ENCODE data around the gene PTPRM.

Gene PTPRM

DNA sequence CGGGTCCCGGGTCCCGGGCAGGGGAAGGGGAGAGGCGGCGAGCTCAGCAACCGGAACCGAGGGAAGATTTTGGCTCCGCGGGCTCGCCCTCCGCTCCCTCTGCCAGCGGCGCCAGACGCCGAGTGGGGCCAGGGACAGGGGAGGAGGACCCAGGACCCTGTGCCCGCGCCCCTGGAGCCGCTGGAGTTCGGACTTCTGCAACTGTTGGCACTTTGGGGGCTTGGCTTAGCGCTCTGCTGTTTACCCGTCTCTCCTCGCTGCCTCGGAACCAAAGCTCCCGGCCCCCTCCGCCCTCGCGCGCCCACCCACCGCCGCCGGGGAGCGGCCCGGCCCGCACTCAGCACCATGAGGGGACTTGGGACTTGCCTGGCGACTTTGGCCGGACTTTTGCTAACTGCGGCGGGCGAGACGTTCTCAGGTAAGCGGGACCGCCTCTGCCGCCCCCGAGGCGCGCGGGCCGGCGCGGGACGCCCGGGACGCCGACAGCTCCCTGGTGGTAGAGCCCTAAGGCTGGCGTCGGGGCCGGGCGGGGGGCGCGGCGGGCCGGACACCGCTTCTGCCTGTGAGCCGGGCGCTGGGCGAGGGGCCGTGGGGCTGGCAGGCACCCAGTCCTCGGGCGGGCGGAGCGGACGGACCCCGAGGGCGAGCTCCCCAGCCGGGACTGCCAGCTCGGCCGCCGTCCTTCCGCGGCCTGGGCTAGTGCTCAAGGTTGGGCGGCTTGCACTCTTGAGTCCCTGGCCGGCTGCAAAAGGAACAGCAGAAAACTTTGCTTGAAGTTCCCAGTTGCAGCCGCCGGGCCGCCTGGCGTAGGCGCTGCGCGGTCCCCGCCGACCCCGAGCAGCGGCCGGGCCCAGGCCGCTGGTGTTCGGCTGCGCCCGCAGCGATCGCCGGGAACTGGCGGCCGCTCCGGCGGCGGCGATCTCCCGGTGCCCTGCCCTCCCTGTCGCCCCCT lies 634 bp downstream of the PTPRM start:
- FAIRE-seq: no peak

DNA sequence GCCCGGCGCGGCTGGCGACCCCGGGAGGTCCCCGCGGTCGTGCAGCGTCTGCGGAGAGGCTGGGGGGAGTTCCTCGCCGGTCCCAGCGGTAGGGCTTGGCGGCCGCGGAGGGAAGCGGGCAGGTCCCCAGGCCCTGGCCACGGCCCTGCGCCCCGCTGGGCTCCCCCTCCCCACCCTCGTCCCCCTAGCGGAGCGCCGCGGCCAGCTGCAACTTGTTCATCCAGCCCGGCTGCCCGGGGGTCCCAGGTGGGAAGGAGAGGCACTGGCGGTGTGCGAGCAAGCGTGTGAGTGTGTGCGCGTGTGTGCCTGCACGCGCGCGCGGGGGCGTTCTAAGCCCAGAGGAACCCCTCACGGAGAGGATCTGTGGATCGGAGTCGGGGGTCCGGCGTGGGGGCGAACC lies 1.3 kb downstream of the PTPRM start:
- FAIRE-seq: no peak

GRCh38 chr18:7571626-7572025 lies 4.5 kb downstream of the PTPRM start:
- FAIRE-seq: no peak

DNA sequence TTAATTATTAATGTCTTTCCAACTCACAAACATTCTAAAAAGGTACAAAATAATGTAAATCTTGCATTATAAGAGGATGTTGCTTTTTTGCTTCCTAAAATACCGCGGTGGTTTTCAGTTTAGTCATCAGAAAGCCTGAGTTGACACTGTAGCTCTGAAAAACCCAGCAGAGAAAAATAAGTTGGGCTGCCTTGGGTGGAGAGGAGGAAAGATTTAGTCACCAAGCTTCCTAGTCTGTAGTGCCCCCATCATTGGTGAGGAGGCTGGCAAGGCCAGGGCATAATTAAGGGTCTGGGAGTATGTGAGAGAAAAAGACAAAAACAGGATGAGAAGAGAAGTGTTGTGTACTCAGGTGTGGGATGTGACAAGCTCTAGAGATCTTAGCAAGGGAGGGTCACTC lies 5.7 kb downstream of the PTPRM start:
- FAIRE-seq: no peak

GRCh38 chr18:7575465-7576028 lies 8.4 kb downstream of the PTPRM start:
- FAIRE-seq: no peak

- FAIRE-seq: no peak
Observed at GRCh38 chr18:7576077-7576476, 9.0 kb downstream of the PTPRM start.

- no peak for FAIRE-seq
Observed at GRCh38 chr18:7576685-7577084, 9.6 kb downstream of the PTPRM start.

DNA sequence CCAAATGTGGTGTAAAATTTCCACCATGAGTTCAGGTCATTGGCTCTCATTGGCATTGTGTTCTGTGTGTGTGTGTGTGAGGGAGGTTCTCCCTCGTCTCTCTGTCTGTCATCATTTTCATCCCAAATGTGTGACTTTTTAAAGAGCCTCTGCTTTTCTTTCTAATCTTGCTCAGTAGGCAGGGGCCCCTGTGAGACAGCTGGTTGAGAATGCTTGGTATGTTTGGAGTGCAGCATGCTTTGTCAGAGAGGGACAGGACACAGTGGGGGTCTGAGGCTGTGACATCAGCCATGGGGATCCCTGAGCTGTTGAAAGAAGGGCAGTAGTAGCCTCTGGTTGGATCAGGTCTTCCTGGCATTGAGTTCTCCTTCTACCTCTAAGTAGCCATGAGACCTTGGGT lies 10.6 kb downstream of the PTPRM start:
- FAIRE-seq: no peak

- no peak for FAIRE-seq
Observed at GRCh38 chr18:7579176-7579917, 12.2 kb downstream of the PTPRM start.

- FAIRE-seq: no peak
Observed at GRCh38 chr18:7579918-7580542, 12.9 kb downstream of the PTPRM start.

GRCh38 chr18:7584646-7585275 lies 17.6 kb downstream of the PTPRM start:
- no peak for FAIRE-seq

DNA sequence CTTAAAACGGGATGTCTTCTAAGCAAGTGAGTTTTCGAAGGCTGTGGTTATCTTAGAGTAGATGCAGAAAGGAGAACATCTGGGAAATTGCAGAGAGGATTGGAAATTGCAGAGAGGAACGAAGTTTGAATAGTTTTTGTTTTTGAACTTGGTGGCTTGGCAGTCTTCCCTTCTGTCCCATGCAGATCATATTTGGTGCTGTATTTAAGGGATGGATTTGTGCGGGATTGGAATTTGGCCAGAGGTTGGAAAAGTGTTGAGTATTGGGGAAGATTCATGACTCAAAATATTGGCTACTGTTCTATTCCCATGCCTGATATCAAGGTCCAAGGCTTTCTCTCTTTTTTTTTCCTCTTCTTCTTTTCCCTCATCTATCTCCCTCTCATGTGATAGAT lies 18.2 kb downstream of the PTPRM start:
- no peak for FAIRE-seq

- no peak for FAIRE-seq
Observed at GRCh38 chr18:7586379-7586778, 19.3 kb downstream of the PTPRM start.

DNA sequence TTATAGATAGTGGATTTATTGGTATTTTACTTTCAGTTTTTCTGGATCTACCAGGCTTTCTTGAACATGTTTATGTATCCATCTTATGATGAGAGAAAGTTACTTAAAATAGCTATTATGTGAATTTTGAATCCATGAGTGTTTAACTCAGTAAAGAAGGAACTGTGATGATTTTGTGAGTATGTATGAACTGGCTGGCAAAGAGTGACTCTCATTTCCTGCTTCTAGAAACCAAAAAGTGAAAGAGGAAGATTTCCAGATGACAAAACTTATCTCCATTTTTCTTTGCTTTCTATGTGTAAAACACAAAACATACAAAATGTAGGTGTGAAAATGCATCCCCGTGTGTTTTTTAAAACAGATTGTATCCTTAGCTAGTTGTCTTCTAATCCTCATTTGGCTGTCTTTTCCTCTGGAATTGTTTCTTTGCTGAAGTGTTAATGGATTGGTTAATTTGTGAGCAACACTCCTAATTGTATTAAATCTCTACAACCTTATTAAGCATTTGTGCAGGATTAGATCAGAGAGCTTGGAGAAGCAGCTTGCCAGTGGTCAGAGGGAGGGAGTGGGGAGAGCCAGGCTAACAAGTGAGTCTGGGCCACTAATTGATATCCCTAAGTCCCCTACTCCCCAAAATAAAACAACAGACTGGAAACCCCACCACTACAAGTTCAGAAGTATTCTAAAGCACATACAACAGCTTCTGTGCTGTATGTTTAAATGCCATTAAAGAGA lies 23.9 kb downstream of the PTPRM start:
- FAIRE-seq: no peak

GRCh38 chr18:7592305-7593071 lies 25.4 kb downstream of the PTPRM start:
- FAIRE-seq: no peak

DNA sequence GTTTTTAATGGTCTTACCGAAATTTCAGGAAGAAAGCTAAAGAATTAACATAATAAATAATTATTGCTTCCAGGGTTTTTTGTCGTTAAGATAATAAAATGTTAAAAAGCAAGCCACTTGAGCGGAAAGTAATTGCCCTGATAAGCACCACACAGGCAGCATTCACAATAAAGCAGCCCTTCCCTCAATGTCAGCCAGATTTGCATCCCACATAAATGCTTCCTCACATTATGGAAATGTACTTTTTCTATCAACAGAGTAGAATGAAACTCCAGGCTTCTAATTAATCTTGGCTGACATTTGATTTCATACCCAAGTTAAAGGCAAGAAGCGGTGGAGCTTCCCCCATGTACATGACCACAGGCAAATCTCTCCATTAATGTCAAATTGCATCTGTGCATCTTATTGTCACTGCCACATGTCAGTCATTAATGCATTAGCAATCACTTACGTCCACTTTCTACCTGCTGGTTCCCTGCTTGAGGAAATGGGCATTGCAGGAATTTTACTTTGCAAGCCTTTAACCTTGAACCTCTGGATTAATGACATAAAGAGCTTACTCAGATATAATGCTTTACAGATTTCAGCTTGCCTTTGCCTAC lies 26.2 kb downstream of the PTPRM start:
- FAIRE-seq: no peak

- no peak for FAIRE-seq
Observed at GRCh38 chr18:7596147-7596546, 29.0 kb downstream of the PTPRM start.

DNA sequence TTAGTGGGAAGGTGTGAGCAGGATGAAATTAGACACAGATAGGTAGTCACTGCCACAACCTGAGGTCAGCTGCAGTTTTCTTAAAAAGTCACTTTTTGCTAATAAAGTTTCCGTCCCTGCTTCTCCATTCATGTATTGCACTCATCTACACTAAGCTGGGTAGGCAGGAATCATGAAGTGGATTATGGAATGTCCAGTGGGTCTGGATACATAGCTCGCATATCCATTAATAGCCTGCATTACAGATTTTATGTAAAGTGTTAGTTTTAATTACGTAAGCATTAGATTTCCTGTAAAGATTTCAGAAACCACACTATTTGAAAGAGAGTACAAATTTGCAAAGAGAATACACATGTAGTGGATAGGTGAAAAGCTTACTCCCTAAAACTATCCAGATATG lies 30.4 kb downstream of the PTPRM start:
- FAIRE-seq: no peak

GRCh38 chr18:7598167-7599047 lies 31.3 kb downstream of the PTPRM start:
- peak; percentile 93 for FAIRE-seq

DNA sequence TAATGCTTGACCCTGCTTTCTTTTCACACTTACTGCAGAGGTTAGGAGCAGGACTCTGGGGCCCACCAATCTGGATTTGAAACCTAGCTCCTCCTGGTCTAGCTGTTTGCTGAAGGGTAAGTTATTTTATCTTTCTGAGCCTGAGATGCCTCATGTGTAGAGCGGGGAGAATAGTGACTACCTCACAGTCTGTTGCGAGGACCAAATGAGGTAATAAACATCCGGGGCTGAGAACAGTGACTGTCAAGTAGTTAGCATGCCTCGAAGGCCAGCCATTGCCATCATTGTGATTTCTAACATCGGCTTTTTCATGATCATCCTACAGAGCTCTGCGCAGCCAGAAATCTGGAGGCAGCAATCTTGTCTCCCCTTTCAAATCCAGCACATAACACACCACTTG lies 32.9 kb downstream of the PTPRM start:
- no peak for FAIRE-seq
